CD4-positive, alpha-beta T cell treated with Interleukin-6 at 100 ng/mL for 8 hours (primary cell): ENCODE measurements around the gene KCNJ12.
A peak's percentile ranks its signal among the peaks of the same experiment; 100 is the strongest.
"Not testable (repeated sequence)": the region's sequence is repeated elsewhere in the genome, so short reads cannot be mapped to it uniquely, and the experiment has no call there.

Source experiments
- DNase-seq: peaks from one replicate; pipeline ENCODE4 v3.0.0-alpha.2; 2020; ENCODE audit warnings: mixed read lengths, low spot score

The KCNJ12 gene

DNA sequence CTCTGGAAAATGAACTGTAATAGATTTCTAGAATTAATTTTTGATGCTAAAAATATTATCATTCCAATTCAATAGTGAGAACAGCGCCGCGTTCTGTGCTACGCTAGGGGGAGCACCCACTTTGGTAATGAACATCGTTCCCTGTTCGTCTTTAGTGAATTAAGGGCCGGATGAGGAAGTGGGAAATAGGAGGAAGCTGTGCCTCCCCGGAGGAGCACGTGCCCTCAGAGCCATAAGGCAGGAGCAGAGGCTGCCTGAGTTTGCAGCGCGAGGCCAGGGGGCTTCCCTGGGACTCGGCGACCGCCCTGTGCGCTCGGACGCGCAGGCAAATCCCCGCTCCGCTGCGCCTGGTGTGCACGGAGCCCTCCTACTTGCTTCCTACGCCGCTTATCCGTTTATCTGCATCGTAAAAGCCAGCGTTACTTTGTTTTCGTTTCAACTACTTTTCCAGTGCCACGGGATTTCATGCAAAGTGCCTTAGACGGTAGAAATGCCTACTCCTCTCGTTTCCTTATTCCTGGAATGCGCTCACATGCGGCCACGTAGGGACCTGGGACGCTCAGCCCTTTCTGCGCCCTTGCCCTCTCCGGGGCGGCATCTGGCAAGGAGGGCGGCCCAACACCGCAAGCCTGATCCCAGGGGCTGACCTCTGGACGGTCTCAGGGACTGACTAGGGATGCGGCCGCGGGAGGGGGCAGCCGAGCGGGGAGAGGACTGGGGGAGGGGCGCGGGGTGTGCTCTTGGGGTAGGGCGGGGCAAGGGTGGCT is 76.4 kb downstream of the KCNJ12 start:
- DNase-seq, result peak; percentile 31

DNA sequence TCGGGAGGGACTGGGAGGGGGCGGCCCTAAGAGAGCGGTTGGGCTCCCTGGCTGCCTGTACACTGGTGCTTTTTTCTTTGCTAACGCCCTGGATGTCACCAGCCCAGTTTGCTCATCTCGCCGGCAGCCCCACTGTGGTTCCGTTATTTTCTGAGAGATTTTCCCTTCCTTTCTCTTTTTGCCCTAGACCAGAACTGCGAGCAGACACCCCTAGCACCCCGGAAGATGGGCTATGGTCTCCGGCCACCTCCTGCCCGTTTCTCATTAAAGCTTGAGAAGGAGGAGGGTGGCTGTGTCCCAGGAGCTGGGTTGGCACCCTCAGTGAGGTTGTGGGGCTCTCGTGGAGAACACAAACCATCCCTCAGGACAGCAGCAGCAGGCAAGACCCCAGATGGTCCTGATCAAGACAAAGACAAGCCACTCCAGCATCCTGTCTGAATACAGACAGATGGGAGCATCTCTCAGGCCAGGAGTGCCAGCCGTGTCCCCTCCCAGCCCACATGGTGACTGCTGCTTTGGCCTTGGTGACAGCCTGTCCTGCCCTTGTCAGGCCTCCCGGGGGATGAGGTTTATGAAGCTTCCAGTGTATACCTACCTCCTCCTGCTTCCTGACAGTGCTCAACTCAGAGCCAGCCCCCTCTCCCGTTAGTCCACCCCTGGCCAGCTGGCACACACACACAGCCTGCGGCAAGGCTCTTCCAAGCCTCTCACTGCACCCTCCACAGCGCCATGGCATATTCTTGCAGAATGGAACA is 77.2 kb downstream of the KCNJ12 start:
- no peak for DNase-seq

DNA sequence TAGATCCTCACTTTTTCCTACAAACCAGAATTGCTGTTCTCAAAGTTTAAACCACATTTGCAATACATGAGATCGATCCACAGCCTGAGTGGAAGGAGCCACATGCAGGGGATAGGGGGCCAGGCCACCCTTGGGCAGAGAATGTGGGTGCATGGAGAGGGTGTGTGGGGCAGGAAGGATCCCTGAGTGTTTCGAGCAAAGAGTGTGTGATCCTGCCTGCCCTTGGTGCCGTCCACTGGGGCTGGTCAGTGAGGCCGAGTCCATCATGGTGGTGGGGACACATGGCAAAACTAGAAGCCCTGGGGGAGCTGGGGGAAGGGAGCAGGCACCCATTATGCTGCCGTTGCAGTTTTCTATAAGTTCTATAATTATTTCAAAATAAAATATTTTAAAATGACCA is 77.8 kb downstream of the KCNJ12 start:
- not testable (repeated sequence) for DNase-seq

DNA sequence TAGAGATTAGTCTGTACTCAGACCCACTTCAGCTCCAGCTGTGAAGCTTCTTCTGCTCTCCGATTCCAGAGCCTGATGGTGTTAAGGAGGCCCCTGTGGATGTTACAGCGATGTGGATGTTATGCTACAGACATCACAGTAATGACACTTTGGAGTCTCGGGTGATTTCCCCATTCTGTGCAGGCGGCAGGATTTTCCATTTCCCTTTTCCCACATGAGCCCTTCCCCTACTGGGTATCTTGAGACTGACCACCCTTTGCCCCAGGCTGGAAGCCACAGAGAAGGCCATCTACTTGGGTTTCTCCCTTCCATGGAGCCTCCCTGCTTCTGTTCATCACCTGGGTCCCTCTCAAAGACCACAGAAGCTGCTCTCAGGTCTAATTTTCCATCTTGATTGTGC is 78.3 kb downstream of the KCNJ12 start:
- no peak for DNase-seq

DNA sequence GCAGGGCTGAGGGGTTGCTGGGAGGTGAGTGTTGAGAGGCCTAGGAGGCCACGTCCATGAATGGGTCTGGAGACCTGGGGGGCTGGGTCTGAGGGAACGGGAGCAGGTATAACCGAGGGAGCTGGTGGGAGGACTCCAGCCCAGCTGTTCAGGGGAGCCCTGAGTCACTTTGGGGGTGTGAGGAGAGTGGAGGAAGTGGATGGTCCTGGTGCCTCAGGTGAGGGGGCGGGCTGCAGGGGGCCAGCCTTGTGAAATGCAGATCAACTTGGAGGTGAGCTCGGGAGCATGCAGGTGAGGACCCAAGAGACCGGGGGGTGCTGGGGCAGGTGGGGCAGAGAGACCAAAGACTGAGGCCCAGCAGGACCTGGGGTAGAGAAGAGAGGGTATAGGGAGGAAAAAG is 79.6 kb downstream of the KCNJ12 start:
- no peak for DNase-seq

DNA sequence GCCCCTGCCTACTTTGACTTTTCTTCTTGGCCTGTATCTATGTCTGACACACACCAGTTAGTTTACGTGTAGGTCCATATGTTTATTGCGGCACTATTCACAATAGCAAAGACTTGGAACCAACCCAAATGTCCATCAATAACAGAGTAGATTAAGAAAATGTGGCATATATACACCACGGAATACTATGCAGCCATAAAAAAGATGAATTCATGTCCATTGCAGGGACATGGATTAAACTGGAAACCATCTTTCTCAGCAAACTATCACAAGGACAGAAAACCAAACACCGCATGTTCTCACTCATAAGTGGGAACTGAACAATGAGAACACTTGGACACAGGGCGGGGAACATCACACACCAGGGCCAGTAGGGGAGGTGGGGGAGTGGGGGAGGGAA is 80.3 kb downstream of the KCNJ12 start:
- not testable (repeated sequence) for DNase-seq

DNA sequence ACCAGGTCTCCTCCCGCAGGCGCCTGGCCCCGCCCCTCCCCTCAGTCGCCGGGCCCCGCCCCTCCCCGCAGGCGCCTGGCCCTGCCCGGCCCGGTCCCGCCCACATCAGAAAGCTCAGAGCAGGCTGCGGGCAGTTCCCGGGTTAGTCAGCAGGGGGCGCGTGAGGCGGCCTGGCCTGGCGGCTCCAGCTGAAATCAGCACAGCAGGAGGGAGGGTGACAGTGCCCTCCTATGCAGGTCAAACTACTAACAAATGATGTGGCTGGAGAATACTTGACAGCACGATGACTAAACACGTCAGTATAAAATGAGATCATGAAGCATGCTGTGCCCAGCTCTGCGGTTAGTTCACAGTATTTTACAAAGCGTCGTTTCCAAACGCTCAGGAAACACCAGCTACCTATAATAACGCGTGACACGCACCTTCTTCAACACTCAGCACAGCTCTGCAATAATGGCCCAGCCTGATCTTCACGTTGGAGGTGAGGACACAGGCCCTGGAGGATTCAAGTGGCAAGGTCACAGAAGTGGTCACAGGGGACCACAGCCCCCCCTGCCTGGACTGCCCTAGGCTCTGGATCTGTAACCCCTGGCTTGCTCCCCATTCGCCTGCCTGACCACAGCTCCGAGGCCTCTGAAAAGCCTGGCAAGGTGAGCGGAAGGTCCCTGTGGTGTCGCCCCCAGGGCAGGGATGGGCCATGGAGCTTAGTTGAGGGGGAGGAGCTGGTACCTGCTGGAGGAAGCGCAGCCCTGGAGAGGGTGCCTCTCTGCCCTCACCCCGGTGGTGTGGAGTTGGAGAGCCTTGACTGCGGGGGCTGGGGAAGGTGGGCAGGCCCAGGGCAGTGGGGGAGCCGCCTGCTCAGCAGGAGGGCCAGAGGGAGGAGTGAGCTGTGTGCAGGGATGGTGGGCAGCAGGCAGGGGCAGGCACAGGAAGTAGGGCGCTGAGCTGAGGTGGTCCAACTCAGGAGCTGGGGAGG is 81.2 kb downstream of the KCNJ12 start:
- peak; percentile 88 for DNase-seq

DNA sequence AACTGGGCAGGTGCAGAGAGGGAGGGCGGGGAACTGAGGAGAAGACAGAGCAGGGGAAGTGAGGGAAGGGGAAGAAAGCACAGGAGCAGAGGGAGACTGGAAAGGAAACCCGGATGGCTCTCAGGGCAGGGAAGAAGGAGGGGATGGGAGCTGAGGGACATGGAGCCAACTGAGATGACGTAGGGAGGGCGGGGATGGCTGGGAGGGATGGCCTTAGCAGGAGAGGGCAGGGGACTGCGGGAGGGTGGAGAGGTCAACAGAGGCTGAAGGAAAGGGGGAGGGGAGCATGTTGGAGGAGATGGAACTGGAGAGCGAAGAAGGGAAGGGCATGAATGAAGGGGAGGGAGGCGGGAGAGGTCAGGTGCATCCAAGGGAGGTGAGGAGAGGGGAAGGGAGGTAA is 81.9 kb downstream of the KCNJ12 start:
- no peak for DNase-seq

DNA sequence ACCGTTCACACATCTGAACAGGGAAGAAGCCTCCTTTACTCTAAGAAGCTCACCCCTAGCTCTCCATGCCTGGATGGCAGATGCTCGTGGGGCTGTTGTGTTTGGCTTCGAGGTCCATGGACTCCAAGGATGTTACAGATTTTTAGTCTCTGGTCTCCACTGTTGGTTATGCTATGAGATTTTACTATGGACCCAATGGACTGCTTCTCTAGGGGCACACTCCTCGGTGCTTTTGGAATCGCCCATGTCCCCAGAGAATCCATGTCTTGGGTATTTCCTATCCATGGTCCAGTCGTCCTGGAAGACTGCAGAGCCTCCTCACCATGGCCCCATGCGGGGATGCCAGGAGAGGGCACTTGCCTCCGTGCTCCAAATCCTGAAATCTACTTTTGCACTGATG is 83.4 kb downstream of the KCNJ12 start:
- no peak for DNase-seq

DNA sequence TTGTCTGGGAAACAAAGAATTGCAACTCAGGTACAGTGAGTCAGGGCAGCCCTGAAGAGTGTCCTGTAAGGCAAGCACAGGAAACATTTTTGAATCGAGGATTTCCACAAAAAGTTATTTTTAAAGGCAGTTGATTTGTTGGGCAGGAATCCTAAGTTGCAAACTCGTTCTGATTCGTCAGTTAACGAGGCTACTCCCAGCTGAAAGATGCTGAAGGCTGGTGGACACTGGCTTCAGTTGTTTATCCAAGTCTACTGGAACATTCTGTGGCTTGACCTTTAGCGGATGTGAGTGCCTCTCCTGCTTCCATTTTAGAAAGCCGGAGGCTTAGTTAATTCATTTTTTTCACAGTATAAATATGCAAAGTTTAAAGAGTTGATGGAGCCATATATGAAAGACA is 84.2 kb downstream of the KCNJ12 start:
- no peak for DNase-seq

DNA sequence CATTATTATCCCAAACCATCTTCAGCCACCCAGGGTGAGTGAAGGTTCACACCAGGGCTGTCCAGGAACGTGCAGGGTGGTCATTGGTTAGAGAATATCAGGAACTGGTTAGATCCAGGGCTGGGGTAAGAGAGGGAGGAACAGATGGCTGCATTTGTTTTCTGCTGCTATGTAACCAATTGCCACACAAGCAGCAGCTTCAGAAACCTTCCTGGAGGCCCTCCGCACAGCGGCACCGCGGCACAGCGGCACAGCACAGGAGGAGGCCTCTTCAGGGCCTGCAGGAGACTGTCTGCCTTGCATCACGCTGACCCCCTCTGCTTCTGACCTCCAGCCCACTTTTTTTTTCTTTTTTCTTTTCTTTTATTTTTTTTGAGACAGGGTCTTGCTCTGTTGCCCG is 86.1 kb downstream of the KCNJ12 start:
- no peak for DNase-seq

DNA sequence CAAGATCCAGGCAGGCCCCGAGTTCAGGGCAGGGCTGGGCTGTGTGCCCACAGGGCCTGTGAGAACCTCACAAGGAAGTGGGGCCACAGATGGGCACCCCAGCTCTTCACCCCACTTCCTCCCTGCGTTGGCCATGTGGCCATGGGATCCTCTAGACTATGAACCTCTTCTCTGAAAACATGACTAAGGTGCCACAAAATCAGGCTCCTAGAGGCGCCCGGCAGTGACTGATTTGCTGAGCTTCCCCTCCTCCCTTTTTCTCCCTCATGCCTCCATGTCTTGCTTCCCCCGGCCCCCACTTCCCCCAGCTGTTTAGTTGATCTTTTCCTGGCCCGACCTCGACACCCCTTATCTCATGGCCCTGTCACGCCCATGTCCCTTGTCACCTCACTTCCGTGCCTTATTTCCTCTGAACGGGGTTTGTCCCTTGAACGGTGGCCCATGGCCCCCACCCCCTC is 87.1 kb downstream of the KCNJ12 start:
- DNase-seq, result no peak

DNA sequence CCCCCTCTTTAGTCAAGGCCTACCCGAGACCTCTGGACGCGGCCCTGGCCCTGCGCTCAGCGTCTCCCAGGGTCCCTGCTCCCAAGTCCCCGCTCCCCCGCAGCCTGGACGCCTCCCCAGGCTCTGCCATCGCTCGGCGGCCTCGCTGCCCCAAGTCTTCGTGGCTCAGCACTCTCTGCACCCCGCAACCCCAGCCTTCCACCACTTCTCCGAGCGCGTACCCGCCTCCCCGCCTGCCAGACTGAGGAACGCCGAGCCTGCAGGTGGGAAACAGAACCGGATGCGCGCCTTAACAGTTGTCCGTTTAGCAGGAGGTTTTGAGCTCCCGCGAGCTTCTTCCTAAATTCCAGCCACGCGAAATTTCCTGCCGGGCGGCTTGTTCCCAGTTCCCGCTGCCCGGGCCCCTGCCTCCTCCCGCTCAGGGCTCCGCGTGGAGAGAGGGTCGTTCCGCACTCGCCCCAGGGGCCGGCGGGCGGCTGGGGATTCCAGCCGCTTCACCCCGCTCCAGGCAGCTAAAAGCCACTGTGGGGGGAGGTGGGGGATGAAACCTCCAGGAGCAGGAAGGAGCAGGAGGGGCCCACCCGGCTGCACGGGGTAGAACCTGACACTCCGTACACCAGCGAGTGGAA is 87.7 kb downstream of the KCNJ12 start:
- DNase-seq, result no peak

DNA sequence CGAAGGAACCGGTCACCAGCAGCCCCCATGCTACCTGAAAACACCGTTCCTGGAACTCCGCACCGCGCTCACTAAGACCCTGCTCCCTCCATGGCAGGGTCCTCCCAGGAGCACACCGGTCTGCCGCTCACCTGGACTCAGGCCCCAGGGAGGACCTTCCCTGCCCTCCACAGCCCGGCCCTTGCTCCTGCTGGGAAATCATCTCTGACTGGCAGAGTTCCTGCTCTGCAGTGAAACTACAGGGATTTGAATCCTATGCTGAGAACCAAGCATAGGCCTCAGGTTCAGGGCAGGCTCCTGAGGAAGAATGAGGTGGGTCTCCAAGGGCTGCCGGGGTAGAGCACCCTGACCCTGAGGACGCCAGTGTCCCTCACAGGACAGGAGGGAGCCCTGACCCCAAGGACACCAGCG is 88.5 kb downstream of the KCNJ12 start:
- DNase-seq, result no peak

DNA sequence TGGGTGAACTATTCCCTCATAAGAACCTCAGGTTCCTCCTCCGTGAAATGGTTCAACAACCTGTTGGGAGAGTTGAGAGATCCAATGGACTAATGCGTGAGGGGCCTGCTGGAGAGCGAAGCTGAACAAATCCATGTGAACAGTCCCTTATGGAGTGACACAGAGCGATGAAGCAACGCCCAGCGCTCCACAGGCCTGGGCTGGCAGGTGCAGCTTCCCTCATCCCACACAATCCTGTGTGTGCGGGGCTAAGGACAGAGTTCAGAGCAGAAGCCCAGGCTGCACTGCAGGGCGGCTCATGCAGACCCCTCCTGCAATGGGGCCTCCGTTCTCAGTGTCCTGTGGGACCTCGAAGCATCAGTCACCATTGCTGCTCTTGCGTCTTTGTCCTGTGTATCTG is 90.4 kb downstream of the KCNJ12 start:
- DNase-seq, result no peak

DNA sequence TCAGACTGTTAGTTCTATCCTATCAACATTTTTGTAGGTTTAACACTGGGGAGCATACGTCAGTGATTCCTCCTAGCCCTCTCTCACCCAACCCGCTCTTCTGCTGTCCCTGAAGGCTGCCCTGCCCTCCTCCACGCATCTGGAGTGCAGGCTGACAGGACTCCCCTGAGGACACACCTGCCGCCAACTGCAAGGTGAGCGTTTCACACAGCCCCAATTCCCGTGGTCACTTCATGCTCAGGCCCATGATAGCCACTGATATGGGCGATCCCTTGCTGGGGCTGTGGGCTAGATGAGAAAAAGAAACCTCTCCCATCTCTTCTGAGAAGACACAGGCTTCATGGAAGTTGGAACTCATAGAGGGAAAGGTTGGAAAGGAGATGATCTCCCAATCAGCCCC is 91.0 kb downstream of the KCNJ12 start:
- no peak for DNase-seq

DNA sequence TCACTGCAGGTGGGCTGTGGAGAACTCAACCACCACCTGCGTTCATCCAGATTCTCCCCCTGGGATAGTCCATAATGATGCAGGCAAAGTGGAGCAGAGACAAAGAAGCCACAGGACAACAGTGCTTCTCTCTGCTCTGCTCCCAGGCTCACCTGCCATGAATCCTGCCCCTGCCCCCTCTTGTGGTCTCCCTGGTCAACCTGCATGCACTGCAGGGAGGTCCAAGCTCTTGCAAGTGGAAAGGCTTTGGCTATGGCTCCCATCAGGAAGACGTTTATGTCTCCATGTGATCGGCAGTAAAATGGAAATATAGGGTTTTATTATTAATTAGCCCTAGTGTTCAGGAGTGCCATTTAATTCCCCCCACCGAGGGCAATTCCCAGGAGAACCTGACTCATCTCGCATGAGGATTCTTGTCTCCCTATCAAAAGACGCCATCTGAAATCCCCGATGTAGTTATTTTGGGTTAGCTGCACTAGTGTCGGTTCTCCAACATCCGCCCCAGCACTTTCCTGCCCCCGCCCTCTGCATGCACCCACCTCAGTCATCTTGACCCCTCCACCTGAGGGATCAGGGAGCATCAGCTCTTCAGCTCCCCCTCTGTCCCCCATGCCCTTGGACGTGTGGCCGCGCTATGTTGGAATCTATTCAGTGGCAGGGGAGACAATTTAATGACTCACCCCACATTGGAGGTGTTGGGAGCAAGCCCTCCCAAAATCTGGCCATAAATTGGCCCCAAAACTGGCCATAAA is 91.8 kb downstream of the KCNJ12 start:
- DNase-seq, result no peak
